Activated CD8-positive, alpha-beta T cell treated with anti-CD3 and anti-CD28 coated beads for 36 hours (primary cell): Measurements from ENCODE around the gene SHISAL2B. TPM values are rescaled to one million over a fixed set of nuclear protein-coding genes. Genes with fewer than 3 reads are reported as not detected.
"Not testable (repeated sequence)": the region's sequence is repeated elsewhere in the genome, so short reads cannot be mapped to it uniquely, and the experiment has no call there.

Experiments
- ATAC-seq: fragments of 200-7000 bp; cut with Tn5 transposase; one replicate; pipeline ENCODE4 v1.10.0; 2021; ENCODE audit warnings: mild to moderate bottlenecking, moderate library complexity
- CTCF ChIA-PET: fragments of 350-600 bp; sonication (Branson Sonifier 250); formaldehyde crosslinking; loops from one replicate; lab custom pipeline; 2021; ENCODE audit warnings: antibody characterized with exemption; lab: Charles Lee
- POLR2A ChIA-PET: fragments of 350-600 bp; sonication (Branson Sonifier 250); formaldehyde crosslinking; loops from one replicate; lab custom pipeline; 2021; ENCODE audit warnings: antibody characterized with exemption; lab: Charles Lee
- DNase-seq: peaks from one replicate; pipeline ENCODE4 v3.0.0-alpha.2; 2020
- H3K27ac Mint-ChIP-seq: one replicate; pipeline ENCODE4 v1.8.0; 2021; ENCODE audit warnings: mild to moderate bottlenecking, mixed read lengths
- H3K27me3 Mint-ChIP-seq: one replicate; pipeline ENCODE4 v1.8.0; 2021; ENCODE audit warnings: mixed read lengths
- H3K36me3 Mint-ChIP-seq: one replicate; pipeline ENCODE4 v1.8.0; 2021; ENCODE audit warnings: low read depth, mixed read lengths
- H3K4me1 Mint-ChIP-seq: one replicate; pipeline ENCODE4 v1.8.0; 2021; ENCODE audit warnings: low read depth, mixed read lengths
- H3K4me3 Mint-ChIP-seq: one replicate; pipeline ENCODE4 v1.8.0; 2021; ENCODE audit warnings: mild to moderate bottlenecking, moderate library complexity, mixed read lengths
- H3K9me3 Mint-ChIP-seq: one replicate; pipeline ENCODE4 v1.8.0; 2021; ENCODE audit warnings: mixed read lengths
- CTCF ChIP-seq: fragments of 200-600 bp; IDR thresholded peaks from one replicate; pipeline ENCODE4 v1.8.0; 2022; ENCODE audit warnings: antibody characterized with exemption, mild to moderate bottlenecking
- intact Hi-C: fragments of 100-400 bp; cut with micrococcal nuclease; formaldehyde crosslinking; loops from one replicate; pipeline ENCODE4 v1.10.0; 2022
- total RNA-seq, 2 experiments: library from RNA; stranded (reverse); gene quantifications; one replicate each; pipeline ENCODE4 v1.2.3, GENCODE V29; 2021

Gene SHISAL2B
- total RNA-seq, 2 experiments from 2014 or later: not detected

GRCh38 chr5:64653766-64654560 is 36.3 kb upstream of the SHISAL2B start:
- Mint-ChIP-seq H3K9me3 (peaks cover 3% of the 10 kb centered on the region), H3K27ac (no peak overlapping the region), H3K4me1 (no peaks in the 10 kb centered on the region), H3K27me3 (peaks cover 4% of the 10 kb centered on the region), H3K4me3 (no peak overlapping the region), H3K36me3 (no peaks in the 10 kb centered on the region)
- intact Hi-C loops: no loop called here
- TF ChIP-seq CTCF: no peak
- ATAC-seq (no peak), DNase-seq (no peak)
- ChIA-PET POLR2A (no interaction called here), CTCF (interaction anchor here (1.3 kb wide), 1 partner anchor 18 kb away, joined by 4 read pairs; no protein-coding TSS in a partner anchor)

- DNase-seq (no peak), ATAC-seq (no peak)
- CTCF ChIA-PET: interaction anchor here (1.3 kb wide), 1 partner anchor 19 kb away, joined by 4 read pairs; no protein-coding TSS in a partner anchor
- H3K9me3 Mint-ChIP-seq: peaks cover 3% of the 10 kb centered on the region
- intact Hi-C loops: no loop called here
- POLR2A ChIA-PET: no interaction called here
- no peaks in the 10 kb centered on the region for H3K4me1 Mint-ChIP-seq
- no peak for TF ChIP-seq CTCF
- no peak overlapping the region for H3K4me3 Mint-ChIP-seq
- no peaks in the 10 kb centered on the region for H3K36me3 Mint-ChIP-seq
- peaks cover 6% of the 10 kb centered on the region for H3K27me3 Mint-ChIP-seq
- no peak overlapping the region for H3K27ac Mint-ChIP-seq
Observed at GRCh38 chr5:64654561-64654938, 35.8 kb upstream of the SHISAL2B start.

- Mint-ChIP-seq H3K4me1 (no peaks in the 10 kb centered on the region), H3K9me3 (peaks cover 3% of the 10 kb centered on the region), H3K36me3 (no peaks in the 10 kb centered on the region), H3K27me3 (peaks cover 6% of the 10 kb centered on the region), H3K4me3 (no peak overlapping the region), H3K27ac (no peak overlapping the region)
- intact Hi-C loops: no loop called here
- CTCF ChIA-PET: no interaction called here
- ATAC-seq (no peak), DNase-seq (no peak)
- no peak for TF ChIP-seq CTCF
- POLR2A ChIA-PET: interaction anchor here (0.6 kb wide), 1 partner anchor 112 kb away, joined by 3 read pairs; no protein-coding TSS in a partner anchor
Observed at GRCh38 chr5:64655596-64655995, 34.7 kb upstream of the SHISAL2B start.

GRCh38 chr5:64659289-64659688 is 31.0 kb upstream of the SHISAL2B start:
- H3K36me3 Mint-ChIP-seq: no peaks in the 10 kb centered on the region
- intact Hi-C loops: no loop called here
- H3K4me1 Mint-ChIP-seq: no peaks in the 10 kb centered on the region
- CTCF ChIA-PET: interaction anchor here (1.5 kb wide), 1 partner anchor 39 kb away, joined by 3 read pairs; no protein-coding TSS in a partner anchor
- peaks cover 3% of the 10 kb centered on the region for H3K9me3 Mint-ChIP-seq
- no peak overlapping the region for H3K27ac Mint-ChIP-seq
- POLR2A ChIA-PET: no interaction called here
- no peak for ATAC-seq
- no peak for DNase-seq
- no peak for TF ChIP-seq CTCF
- H3K4me3 Mint-ChIP-seq: no peak overlapping the region
- peaks cover 4% of the 10 kb centered on the region for H3K27me3 Mint-ChIP-seq

GRCh38 chr5:64663181-64663580 is 27.1 kb upstream of the SHISAL2B start:
- CTCF ChIA-PET, POLR2A ChIA-PET, H3K4me1 Mint-ChIP-seq: not testable (repeated sequence)

More at GRCh38 chr5:64663181-64663580, 27.1 kb upstream of the SHISAL2B start:
- H3K27me3 Mint-ChIP-seq, ATAC-seq, intact Hi-C loops, H3K4me3 Mint-ChIP-seq, DNase-seq, H3K36me3 Mint-ChIP-seq, H3K9me3 Mint-ChIP-seq, H3K27ac Mint-ChIP-seq: not testable (repeated sequence)
